ENCODE data around the gene SLC35F4.

- TF ChIP-seq HDGF (IDR thresholded peaks at IDR 0.05; ENCODE audit: borderline replicate concordance) (no peak), L3MBTL2 (conservative IDR thresholded peaks at IDR 0.05) (no peak), FOXK2 (IDR thresholded peaks at IDR 0.05) (no peak), ZNF384 (IDR thresholded peaks at IDR 0.05) (no peak), NFRKB (IDR thresholded peaks at IDR 0.05) (no peak), SUZ12 (IDR thresholded peaks at IDR 0.05) (no peak), TARDBP (IDR thresholded peaks at IDR 0.05) (no peak), BHLHE40 (IDR thresholded peaks at IDR 0.05; ENCODE audit: borderline replicate concordance) (no peak), LEF1 (IDR thresholded peaks at IDR 0.05; ENCODE audit: borderline replicate concordance) (no peak), FOXA1 (IDR thresholded peaks at IDR 0.05) (no peak), ARNT (IDR thresholded peaks at IDR 0.05) (no peak), FOXM1 (IDR thresholded peaks at IDR 0.05; ENCODE audit: borderline replicate concordance) (no peak), SP1 (IDR thresholded peaks at IDR 0.05) (no peak), CTBP1 (IDR thresholded peaks at IDR 0.05; ENCODE audit: borderline replicate concordance) (no peak)
Observed at GRCh38 chr14:57547131-57547530, 318.8 kb downstream of the SLC35F4 start.

Data from HEK293T (cell line).